OCI-LY3 (cell line): ENCODE data around the gene LRTM2.

Experiments
- EZH2phosphoT487 ChIP-seq: fragments of 200-600 bp; shearing (Covaris generic); IDR thresholded peaks from 2 replicates; pipeline ENCODE4 v1.6.1; 2018; ENCODE audit warnings: antibody characterized with exemption, mixed run types, low read depth
- TF ChIP-seq, protein P1 (sequence below): fragments of 200-600, 300-600 bp; sonication (generic); IDR thresholded peaks from 2 replicates; pipeline ENCODE4 v1.5.1; 2014; ENCODE audit warnings: antibody characterized with exemption, low read length, low read depth

DNA sequence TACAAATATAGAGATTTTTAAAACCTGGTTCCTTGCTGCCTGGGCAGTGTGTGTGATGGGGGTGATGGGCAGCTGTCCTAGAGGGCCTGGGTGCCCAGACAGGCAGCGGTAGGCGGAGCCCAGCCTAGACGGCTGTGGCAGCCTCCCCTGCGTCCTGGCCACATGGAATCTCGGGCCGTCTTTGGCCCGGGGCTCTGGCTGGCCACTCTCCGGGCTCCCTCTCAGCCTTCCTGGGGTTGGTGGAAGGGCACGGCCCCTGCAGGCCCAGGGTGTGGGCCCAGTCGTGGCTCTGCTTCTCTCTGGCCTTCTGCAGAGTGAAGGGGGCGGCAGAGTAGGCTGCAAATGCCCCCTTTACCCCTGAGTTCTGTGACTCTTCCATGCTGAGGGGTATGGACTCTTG lies 2.3 kb downstream of the LRTM2 start:
- TF ChIP-seq, protein P1, sequence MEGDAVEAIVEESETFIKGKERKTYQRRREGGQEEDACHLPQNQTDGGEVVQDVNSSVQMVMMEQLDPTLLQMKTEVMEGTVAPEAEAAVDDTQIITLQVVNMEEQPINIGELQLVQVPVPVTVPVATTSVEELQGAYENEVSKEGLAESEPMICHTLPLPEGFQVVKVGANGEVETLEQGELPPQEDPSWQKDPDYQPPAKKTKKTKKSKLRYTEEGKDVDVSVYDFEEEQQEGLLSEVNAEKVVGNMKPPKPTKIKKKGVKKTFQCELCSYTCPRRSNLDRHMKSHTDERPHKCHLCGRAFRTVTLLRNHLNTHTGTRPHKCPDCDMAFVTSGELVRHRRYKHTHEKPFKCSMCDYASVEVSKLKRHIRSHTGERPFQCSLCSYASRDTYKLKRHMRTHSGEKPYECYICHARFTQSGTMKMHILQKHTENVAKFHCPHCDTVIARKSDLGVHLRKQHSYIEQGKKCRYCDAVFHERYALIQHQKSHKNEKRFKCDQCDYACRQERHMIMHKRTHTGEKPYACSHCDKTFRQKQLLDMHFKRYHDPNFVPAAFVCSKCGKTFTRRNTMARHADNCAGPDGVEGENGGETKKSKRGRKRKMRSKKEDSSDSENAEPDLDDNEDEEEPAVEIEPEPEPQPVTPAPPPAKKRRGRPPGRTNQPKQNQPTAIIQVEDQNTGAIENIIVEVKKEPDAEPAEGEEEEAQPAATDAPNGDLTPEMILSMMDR: no peak
- TF ChIP-seq EZH2phosphoT487: no peak
